Islet of Langerhans (tissue), 1 donor: ENCODE results near the gene TRAFD1.
"Not testable (repeated sequence)": the region's sequence is repeated elsewhere in the genome, so short reads cannot be mapped to it uniquely, and the experiment has no call there.

Experiments
- FAIRE-seq: peaks from one replicate; lab custom pipeline; 2011; peaks lifted over from hg19 to GRCh38; lab: Jason Lieb, UNC

TRAFD1 gene

GRCh38 chr12:112158461-112159145, 33.2 kb downstream of the TRAFD1 start:
- FAIRE-seq = not testable (repeated sequence)

- no peak for FAIRE-seq
Measured at GRCh38 chr12:112159146-112159541, 33.8 kb downstream of the TRAFD1 start.

- FAIRE-seq = no peak
Measured at GRCh38 chr12:112160611-112161010, 35.3 kb downstream of the TRAFD1 start.

GRCh38 chr12:112161711-112162110, 36.4 kb downstream of the TRAFD1 start:
- FAIRE-seq = no peak

- no peak for FAIRE-seq
Measured at GRCh38 chr12:112162241-112162790, 37.0 kb downstream of the TRAFD1 start.

GRCh38 chr12:112163056-112163455, 37.7 kb downstream of the TRAFD1 start:
- no peak for FAIRE-seq

- no peak for FAIRE-seq
Measured at GRCh38 chr12:112163471-112163991, 38.2 kb downstream of the TRAFD1 start.

- no peak for FAIRE-seq
Measured at GRCh38 chr12:112164011-112164660, 38.8 kb downstream of the TRAFD1 start.

GRCh38 chr12:112165624-112166023, 40.3 kb downstream of the TRAFD1 start:
- no peak for FAIRE-seq

GRCh38 chr12:112166051-112167015, 41.0 kb downstream of the TRAFD1 start:
- no peak for FAIRE-seq

GRCh38 chr12:112167031-112167461, 41.7 kb downstream of the TRAFD1 start:
- FAIRE-seq = no peak

GRCh38 chr12:112167718-112168525, 42.6 kb downstream of the TRAFD1 start:
- no peak for FAIRE-seq

- FAIRE-seq = no peak
Measured at GRCh38 chr12:112168561-112168971, 43.2 kb downstream of the TRAFD1 start.

- no peak for FAIRE-seq
Measured at GRCh38 chr12:112169161-112169872, 44.0 kb downstream of the TRAFD1 start.

- no peak for FAIRE-seq
Measured at GRCh38 chr12:112169966-112170365, 44.6 kb downstream of the TRAFD1 start.

GRCh38 chr12:112170376-112170775, 45.0 kb downstream of the TRAFD1 start:
- FAIRE-seq = no peak

GRCh38 chr12:112170971-112171596, 45.7 kb downstream of the TRAFD1 start:
- FAIRE-seq = no peak

- no peak for FAIRE-seq
Measured at GRCh38 chr12:112172556-112173324, 47.4 kb downstream of the TRAFD1 start.
